Erythroblast (primary cell): ENCODE measurements around the gene PIP4K2A.

Experiments
- GATA1 ChIP-seq: IDR thresholded peaks from 2 replicates; pipeline ENCODE4 v1.6.1; 2011; ENCODE audit warnings: low read depth, mild to moderate bottlenecking, control low read depth, low read length, moderate library complexity
- POLR2A ChIP-seq: IDR thresholded peaks from 2 replicates; pipeline ENCODE4 v1.6.1; 2011; ENCODE audit warnings: mild to moderate bottlenecking, low read length

- TF ChIP-seq POLR2A (peak; percentile 59), GATA1 (no peak)
Measured at GRCh38 chr10:22666287-22667092, 47.9 kb downstream of the PIP4K2A start.
